Tibial nerve (tissue), 4 donors: ENCODE measurements around the gene FLRT1. TPM values are rescaled to one million over a fixed set of nuclear protein-coding genes. Genes with fewer than 3 reads are reported as not detected.
"Not testable (repeated sequence)": the region's sequence is repeated elsewhere in the genome, so short reads cannot be mapped to it uniquely, and the experiment has no call there.

Experiments
- DNase-seq, 2 donors: peaks; one replicate each; pipeline ENCODE4 v3.0.0-alpha.2; 2019; ENCODE audit warnings: low spot score in 2 of 2
- H3K27ac ChIP-seq, 4 donors: fragments of 200-600 bp; sonication (generic) in 3 of 4; one replicate each; pipeline ENCODE4 v1.5.1; 2017 to 2019; ENCODE audit warnings: mild to moderate bottlenecking in 1 of 4
- H3K27me3 ChIP-seq, 2 donors: fragments of 200-600 bp; sonication (generic) in 1 of 2; one replicate each; pipeline versions ENCODE4 v1.5.1 to v1.6.0; 2017 to 2019
- H3K36me3 ChIP-seq, 3 donors: fragments of 200-600 bp; sonication (generic); one replicate each; pipeline ENCODE4 v1.5.1; 2018 to 2019
- H3K4me1 ChIP-seq, 4 donors: fragments of 200-600 bp; sonication (generic) in 3 of 4; one replicate each; pipeline ENCODE4 v1.5.1; 2017 to 2019
- H3K4me3 ChIP-seq, 4 donors: fragments of 200-600 bp; sonication (generic) in 3 of 4; one replicate each; pipeline ENCODE4 v1.5.1; 2017 to 2019; ENCODE audit warnings: mild to moderate bottlenecking in 1 of 4, moderate library complexity in 1 of 4
- H3K9me3 ChIP-seq, 4 donors: fragments of 200-600 bp; sonication (generic) in 3 of 4; one replicate each; pipeline ENCODE4 v1.5.1; 2017 to 2019
- EP300 ChIP-seq, 2 donors: sonication (generic); formaldehyde crosslinking; IDR thresholded peaks; one replicate each; pipeline ENCODE4 v1.6.1; 2017; ENCODE audit warnings: antibody characterized with exemption in 2 of 2, mild to moderate bottlenecking in 1 of 2
- POLR2A ChIP-seq, 2 donors: fragments of 450-650 bp; IDR thresholded peaks; one replicate each; pipeline ENCODE4 v1.6.1; 2017; ENCODE audit warnings: antibody characterized with exemption in 2 of 2, mild to moderate bottlenecking in 2 of 2, moderate library complexity in 2 of 2
- WGBS, 2 donors: methylation state at CpG; one replicate each; pipeline ENCODE4 v1.1.5; 2018; 5-methylcytosine and 5-hydroxymethylcytosine counted together
- total RNA-seq, 4 donors: library from RNA; depleted of rRNA; stranded (reverse); fragments of >200 nt; gene quantifications; one replicate each; pipeline ENCODE4 v1.1.0, GENCODE V29; 2016
- TF ChIP-seq, protein P1 (sequence below), 5 experiments: fragments of 200-600 bp in 3 of 5; fragments of 450-650 bp in 2 of 5; sonication (generic) in 3 of 5; IDR thresholded peaks; one replicate each; pipeline ENCODE4 v1.5.1; 2016 to 2019; ENCODE audit warnings: antibody characterized with exemption in 5 of 5, mild to moderate bottlenecking in 3 of 5, moderate library complexity in 2 of 5

The FLRT1 gene
- total RNA-seq, 4 donors from 2014 or later: 0.39 to 2.1 (median 0.52) TPM

DNA sequence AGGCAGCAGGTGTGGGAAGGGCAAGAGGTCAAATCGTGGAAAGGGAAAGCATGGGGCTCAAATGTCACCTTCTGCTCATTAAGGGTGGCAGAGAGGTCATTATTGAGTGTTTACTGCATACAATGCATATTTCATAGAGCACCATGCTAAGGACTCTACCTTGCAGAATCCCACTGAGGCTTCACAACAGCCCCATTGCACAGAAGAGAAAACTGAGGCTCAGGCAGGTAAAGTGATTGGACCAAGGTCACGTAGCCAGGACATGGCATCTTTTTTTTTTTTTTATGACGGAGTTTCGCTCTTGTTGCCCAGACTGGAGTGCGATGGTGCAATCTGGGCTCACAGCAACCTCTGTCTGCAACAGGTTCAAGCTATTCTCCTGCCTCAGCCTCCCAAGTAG is 7.8 kb downstream of the FLRT1 start:
- Histone ChIP-seq H3K27me3 (no peaks in the 10 kb centered on the region), H3K27ac (peak overlapping the region in 2 of 4 donors; percentile 66 to 82), H3K4me1 (peaks cover 0 to 77% (median 19%) of the 10 kb centered on the region in 4 donors), H3K36me3 (no peaks in the 10 kb centered on the region), H3K4me3 (no peak overlapping the region), H3K9me3 (no peaks in the 10 kb centered on the region)
- no peak for DNase-seq
- 78 to 83% methylated on average over 5 of the region's 5 CpGs for WGBS, 2 donors
- TF ChIP-seq POLR2A (IDR thresholded peaks at IDR 0.05) (no peak), EP300 (IDR thresholded peaks at IDR 0.05) (no peak)
- TF ChIP-seq, protein P1, sequence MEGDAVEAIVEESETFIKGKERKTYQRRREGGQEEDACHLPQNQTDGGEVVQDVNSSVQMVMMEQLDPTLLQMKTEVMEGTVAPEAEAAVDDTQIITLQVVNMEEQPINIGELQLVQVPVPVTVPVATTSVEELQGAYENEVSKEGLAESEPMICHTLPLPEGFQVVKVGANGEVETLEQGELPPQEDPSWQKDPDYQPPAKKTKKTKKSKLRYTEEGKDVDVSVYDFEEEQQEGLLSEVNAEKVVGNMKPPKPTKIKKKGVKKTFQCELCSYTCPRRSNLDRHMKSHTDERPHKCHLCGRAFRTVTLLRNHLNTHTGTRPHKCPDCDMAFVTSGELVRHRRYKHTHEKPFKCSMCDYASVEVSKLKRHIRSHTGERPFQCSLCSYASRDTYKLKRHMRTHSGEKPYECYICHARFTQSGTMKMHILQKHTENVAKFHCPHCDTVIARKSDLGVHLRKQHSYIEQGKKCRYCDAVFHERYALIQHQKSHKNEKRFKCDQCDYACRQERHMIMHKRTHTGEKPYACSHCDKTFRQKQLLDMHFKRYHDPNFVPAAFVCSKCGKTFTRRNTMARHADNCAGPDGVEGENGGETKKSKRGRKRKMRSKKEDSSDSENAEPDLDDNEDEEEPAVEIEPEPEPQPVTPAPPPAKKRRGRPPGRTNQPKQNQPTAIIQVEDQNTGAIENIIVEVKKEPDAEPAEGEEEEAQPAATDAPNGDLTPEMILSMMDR (IDR thresholded peaks at IDR 0.05): no peak

DNA sequence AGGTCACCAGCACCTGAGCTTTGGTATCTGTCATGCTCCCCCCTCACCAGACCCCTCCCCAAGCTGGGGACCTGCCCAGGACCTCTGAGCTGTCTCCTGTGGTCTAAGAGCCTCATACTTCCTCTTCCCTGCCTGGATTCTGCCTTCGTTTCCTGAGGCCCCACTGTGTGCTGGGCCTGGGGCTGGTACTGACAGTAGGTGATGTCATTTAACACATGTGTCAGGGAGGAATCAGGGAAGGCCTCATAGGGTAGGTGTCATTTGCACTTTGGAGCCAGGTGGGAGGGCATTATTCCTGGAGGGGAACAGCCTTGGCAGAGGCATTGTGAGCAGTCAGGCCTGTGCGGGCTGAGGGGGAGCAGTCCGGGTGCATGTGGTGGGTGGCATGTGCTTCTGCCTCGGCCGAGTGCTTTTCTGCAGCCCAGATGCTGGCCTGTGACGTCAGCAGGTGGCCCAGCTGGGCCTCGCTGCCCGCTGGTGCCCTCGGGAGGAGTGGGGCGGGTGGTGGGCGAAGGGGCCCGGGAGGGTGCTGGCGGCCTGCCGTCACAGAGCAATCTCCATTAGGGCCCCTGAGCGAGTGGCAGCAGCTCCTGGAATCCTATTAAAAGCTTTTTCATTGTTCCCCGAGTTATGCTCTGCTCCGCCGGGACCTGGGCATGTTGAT is 9.1 kb downstream of the FLRT1 start:
- peaks cover 0 to 78% (median 24%) of the 10 kb centered on the region in 4 donors for H3K4me1 ChIP-seq
- no peaks in the 10 kb centered on the region for H3K27me3 ChIP-seq
- WGBS, 2 donors: 25 to 40% methylated on average over 9 to 17 of the region's 18 CpGs
- no peak overlapping the region for H3K4me3 ChIP-seq
- H3K9me3 ChIP-seq: no peaks in the 10 kb centered on the region
- H3K27ac ChIP-seq: peak overlapping the region in 3 of 4 donors; percentile 29 to 87 (median 79)
- TF ChIP-seq, protein P1 (IDR thresholded peaks at IDR 0.05): no peak
- peak in 1 of 2 donors; percentile 61 for TF ChIP-seq EP300 (IDR thresholded peaks at IDR 0.05)
- DNase-seq: no peak
- H3K36me3 ChIP-seq: no peaks in the 10 kb centered on the region

DNA sequence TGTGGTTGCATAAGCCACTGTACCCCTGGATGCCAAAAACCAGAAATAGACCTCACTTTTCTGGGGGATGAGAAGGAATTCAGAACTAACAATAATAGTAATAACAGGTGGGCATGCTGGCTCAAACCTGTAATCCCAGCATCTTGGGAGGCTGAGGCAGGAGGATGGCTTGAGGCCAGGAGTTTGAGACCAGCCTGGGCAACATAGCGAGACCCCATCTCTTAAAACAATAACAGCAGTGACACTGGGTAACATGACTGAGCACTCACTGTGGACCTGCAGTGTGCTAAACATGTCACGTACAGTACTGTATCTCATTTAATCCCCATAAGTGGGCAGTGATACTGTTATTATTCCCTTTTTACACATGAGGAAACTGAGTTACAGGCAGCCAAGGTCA is 10.0 kb downstream of the FLRT1 start:
- H3K9me3 ChIP-seq: no peaks in the 10 kb centered on the region
- TF ChIP-seq, protein P1 (IDR thresholded peaks at IDR 0.05): no peak
- no peak for TF ChIP-seq POLR2A (IDR thresholded peaks at IDR 0.05)
- TF ChIP-seq EP300 (IDR thresholded peaks at IDR 0.05): no peak
- no peak for DNase-seq
- H3K27ac ChIP-seq: peak overlapping the region in 2 of 4 donors; percentile 79 to 87
- 77 to 94% methylated on average over 2 of the region's 2 CpGs for WGBS, 2 donors
- H3K4me1 ChIP-seq: peaks cover 0 to 77% (median 24%) of the 10 kb centered on the region in 4 donors
- H3K36me3 ChIP-seq: no peaks in the 10 kb centered on the region
- H3K4me3 ChIP-seq: no peak overlapping the region
- no peaks in the 10 kb centered on the region for H3K27me3 ChIP-seq

DNA sequence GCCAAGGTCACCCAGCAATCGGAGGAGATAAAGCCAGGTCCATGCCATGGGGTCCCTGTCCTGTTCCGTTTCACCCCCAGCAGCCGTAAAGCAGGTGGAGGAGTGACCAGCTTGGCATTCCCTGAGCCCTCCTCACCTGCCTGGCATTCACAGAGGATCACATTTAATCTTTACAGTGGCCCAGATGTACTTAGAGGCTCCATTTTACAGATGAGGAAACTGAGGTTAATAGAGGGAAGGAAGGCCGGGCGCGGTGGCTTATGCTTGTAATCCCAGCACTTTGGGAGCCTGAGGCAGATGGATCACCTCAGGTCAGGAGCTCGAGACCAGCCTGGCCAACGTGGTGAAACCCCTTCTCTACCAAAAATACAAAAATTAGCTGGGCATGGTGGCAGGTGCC is 11.6 kb downstream of the FLRT1 start:
- H3K4me3 ChIP-seq, H3K27me3 ChIP-seq, DNase-seq, H3K36me3 ChIP-seq, H3K9me3 ChIP-seq: not testable (repeated sequence)
- 73 to 87% methylated on average over 7 to 8 of the region's 8 CpGs for WGBS, 2 donors
- Histone ChIP-seq H3K4me1 (peaks cover 0 to 60% (median 21%) of the 10 kb centered on the region in 4 donors), H3K27ac (peak overlapping the region in 2 of 4 donors; percentile 79 to 87)

DNA sequence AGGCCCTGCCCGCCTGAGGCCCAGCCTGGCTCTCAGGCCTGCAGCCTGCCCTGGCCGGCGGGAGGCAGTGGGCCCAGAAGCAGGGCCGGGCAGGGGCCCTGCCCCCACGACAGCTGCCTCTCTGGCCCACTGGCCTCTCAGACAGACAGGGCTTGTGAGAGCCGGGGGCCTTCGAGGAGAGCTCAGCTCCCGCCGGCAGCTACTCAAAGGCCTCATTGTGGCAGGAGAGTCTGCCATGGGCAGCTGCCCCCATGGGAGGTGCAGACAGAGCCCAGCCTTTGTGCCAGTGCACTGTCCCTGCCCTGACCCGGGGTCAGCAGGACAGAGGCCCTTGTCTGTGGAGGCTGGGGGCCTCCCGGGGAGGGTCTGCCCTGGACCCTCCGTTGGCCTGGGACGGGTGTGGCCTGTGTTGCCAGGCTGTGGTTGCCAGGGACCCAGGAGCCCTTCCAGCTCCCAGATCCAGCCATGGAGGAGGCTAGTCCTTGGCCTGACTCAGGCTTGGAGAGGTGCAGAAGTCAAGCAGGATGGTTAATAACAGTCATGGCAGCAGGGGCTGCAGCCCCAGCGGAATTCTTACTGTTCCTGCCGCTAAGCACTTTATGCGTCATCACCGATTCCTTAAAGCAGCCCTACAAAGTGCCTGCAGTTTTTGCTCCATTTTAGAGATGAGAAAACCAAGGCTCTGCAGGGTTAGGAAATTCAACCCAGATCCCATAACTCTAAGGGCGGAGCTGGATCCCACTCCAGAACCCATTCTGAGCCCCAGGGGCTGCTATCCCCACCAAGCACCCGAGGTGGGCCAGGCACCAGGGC is 12.5 kb downstream of the FLRT1 start:
- peaks cover 0 to 60% (median 23%) of the 10 kb centered on the region in 4 donors for H3K4me1 ChIP-seq
- no peaks in the 10 kb centered on the region for H3K9me3 ChIP-seq
- DNase-seq: peak in 1 of 2 donors; percentile 36
- H3K4me3 ChIP-seq: no peak overlapping the region
- TF ChIP-seq, protein P1 (IDR thresholded peaks at IDR 0.05): peak in 1 of 5 experiments; percentile 27
- TF ChIP-seq EP300 (IDR thresholded peaks at IDR 0.05) (peak; percentile 74 to 96), POLR2A (IDR thresholded peaks at IDR 0.05) (no peak)
- H3K27me3 ChIP-seq: no peaks in the 10 kb centered on the region
- no peaks in the 10 kb centered on the region for H3K36me3 ChIP-seq
- peak overlapping the region in 2 of 4 donors; percentile 79 to 87 for H3K27ac ChIP-seq
- 46 to 52% methylated on average over 13 to 16 of the region's 19 CpGs for WGBS, 2 donors
